Measurements from ENCODE around the gene GAB4. TPM values are rescaled to one million over a fixed set of nuclear protein-coding genes. Genes with fewer than 3 reads are reported as not detected.

GAB4 gene
- total and polyA plus RNA-seq, 2 of the 4 experiments (the other 2 are of a cell fraction) = not detected

DNA sequence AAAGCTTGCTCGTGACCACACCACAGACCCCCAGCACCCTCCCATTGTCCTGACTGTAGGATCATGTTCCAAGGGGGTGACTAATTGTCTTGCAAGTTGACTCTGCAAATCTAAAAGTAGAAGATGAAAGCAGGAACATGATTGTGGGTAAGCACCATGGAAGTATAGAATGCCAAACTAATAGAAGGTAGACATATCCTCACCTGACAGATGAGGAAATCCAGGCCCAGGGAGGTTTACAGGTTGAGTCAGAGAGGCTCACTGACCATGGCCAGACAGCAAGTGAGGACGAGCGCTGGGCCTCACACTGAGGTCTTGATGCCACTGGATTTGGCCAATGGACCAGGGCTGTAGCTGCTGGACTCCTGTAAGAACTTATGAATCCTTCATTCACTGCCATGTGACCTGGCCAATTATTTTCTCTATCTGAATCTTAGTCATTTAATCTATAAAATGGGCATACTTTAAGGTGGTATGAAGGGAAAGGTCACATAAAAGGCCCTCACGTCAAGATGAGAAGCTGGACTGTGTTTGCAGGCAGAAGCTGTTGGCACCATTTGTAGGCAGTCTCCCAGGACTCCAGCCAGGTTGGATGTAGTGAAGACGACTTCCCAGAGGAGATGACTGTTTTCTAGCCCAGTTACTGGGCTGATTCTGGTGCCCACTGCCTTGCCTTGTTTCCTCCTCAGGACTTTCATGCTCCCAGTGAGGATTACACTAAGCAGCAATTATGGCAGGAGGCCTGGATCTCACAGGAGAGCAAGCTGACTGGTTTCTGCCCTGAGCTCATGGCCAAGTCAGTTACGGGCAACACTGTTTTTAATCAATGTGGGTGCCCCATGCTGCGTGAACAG is 54.6 kb downstream of the GAB4 start:
- Histone ChIP-seq H2BK120ac (ENCODE audit: low read depth, low read length) (no peak overlapping the region), H4K91ac (ENCODE audit: insufficient read depth, low read depth, low read length) (no peak overlapping the region), H3K9me1 (ENCODE audit: insufficient read depth, low read length) (no peaks in the 10 kb centered on the region), H3K9me3 (ENCODE audit: control insufficient read depth, insufficient read depth, low read length) (peaks cover 7% of the 10 kb centered on the region), H3K14ac (replicated peaks; ENCODE audit: low read depth, low read length) (no peak overlapping the region), H2AK5ac (ENCODE audit: low read depth, low read length) (no peak overlapping the region), H2BK5ac (ENCODE audit: low read depth, low read length, poor library complexity, severe bottlenecking) (no peak overlapping the region), H2AK9ac (replicated peaks; ENCODE audit: low read depth, low read length, poor library complexity) (no peak overlapping the region), H3K56ac (ENCODE audit: extremely low read depth, insufficient read depth, low read length) (no peak overlapping the region), H3K27ac (ENCODE audit: insufficient read depth, low read length) (no peak overlapping the region), H4K5ac (ENCODE audit: low read depth, low read length) (no peak overlapping the region), H3K23ac (ENCODE audit: low read depth, low read length) (no peak overlapping the region), H3K27me3 (ENCODE audit: control insufficient read depth, insufficient read depth, low read length) (no peaks in the 10 kb centered on the region), H3K4me3 (ENCODE audit: insufficient read depth, low read depth, low read length) (no peak overlapping the region), H4K8ac (ENCODE audit: low read depth in 2 of 2, low read length in 2 of 2) (no peak overlapping the region), H3K79me1 (ENCODE audit: low read depth in 1 of 2, low read length in 2 of 2) (no peaks in the 10 kb centered on the region), H2AFZ (replicated peaks; ENCODE audit: low read length, poor library complexity) (no peak overlapping the region), H2BK15ac (ENCODE audit: low read depth, low read length) (no peak overlapping the region), H3K36me3 (ENCODE audit: control insufficient read depth, insufficient read depth, low read length) (no peaks in the 10 kb centered on the region), H2BK20ac (ENCODE audit: low read depth, low read length) (no peak overlapping the region), H4K20me1 (ENCODE audit: insufficient read depth, low read length) (no peaks in the 10 kb centered on the region), H3K4ac (ENCODE audit: low read depth, low read length) (no peak overlapping the region), H3K18ac (ENCODE audit: low read depth, low read length) (no peak overlapping the region), H3K9ac (ENCODE audit: low read depth, low read length) (no peak overlapping the region), H3K4me1 (ENCODE audit: control insufficient read depth, insufficient read depth, low read length) (no peaks in the 10 kb centered on the region), H3K4me2 (ENCODE audit: low read depth, low read length) (no peak overlapping the region)
- ATAC-seq (ENCODE audit: low read depth) (no peak), DNase-seq (no peak)
- intact Hi-C loops (cut with micrococcal nuclease) (no loop called here), in situ Hi-C loops (cut with MboI; ENCODE audit: low sequenced_read_pairs) (no loop called here), dilution Hi-C loops (cut with HindIII; ENCODE audit: low sequenced_read_pairs, unreplicated experiment) (no loop called here)
- TF ChIP-seq, protein P1, sequence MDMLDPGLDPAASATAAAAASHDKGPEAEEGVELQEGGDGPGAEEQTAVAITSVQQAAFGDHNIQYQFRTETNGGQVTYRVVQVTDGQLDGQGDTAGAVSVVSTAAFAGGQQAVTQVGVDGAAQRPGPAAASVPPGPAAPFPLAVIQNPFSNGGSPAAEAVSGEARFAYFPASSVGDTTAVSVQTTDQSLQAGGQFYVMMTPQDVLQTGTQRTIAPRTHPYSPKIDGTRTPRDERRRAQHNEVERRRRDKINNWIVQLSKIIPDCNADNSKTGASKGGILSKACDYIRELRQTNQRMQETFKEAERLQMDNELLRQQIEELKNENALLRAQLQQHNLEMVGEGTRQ (IDR thresholded peaks at IDR 0.05; ENCODE audit: low read depth, low read length) = no peak
- TF ChIP-seq MXI1 (IDR thresholded peaks at IDR 0.05; ENCODE audit: borderline replicate concordance, low read depth, low read length) (no peak), BHLHE40 (IDR thresholded peaks at IDR 0.05; ENCODE audit: low read depth, low read length) (no peak), CEBPB (IDR thresholded peaks at IDR 0.05; ENCODE audit: low read depth, low read length) (no peak)
- WGBS, 2 experiments (ENCODE audit: extremely low coverage in 2 of 2, insufficient read length in 1 of 2) = 90% methylated on average over 2 of the region's 7 CpGs; no CpG with 5 or more reads in 1 of the 2 experiments
- CTCF ChIA-PET = no interaction called here
- no TSS peak for BruUV-seq (replicated peaks)
- POLR2A ChIA-PET (ENCODE audit: unreplicated experiment) = no interaction called here

All from IMR-90 (cell line).